ENCODE measurements around the gene SLC38A5.
"Not testable (repeated sequence)": the region's sequence is repeated elsewhere in the genome, so short reads cannot be mapped to it uniquely, and the experiment has no call there.

Gene SLC38A5

GRCh38 chrX:48430166-48430565, 39.9 kb downstream of the SLC38A5 start:
- not testable (repeated sequence) for DNase-seq
- in situ Hi-C loops (cut with MboI; ENCODE audit: low pct_unique_long_range_greater_than_20kb, low sequenced_read_pairs), result loop anchor here (25.0 kb wide), 1 partner anchor 143 kb away; no protein-coding TSS in a partner anchor

- DNase-seq, result not testable (repeated sequence)
- in situ Hi-C loops (cut with MboI; ENCODE audit: low pct_unique_long_range_greater_than_20kb, low sequenced_read_pairs), result loop anchor here (25.0 kb wide), 1 partner anchor 142 kb away; no protein-coding TSS in a partner anchor
Measured at GRCh38 chrX:48429606-48430005, 40.5 kb downstream of the SLC38A5 start.

DNA sequence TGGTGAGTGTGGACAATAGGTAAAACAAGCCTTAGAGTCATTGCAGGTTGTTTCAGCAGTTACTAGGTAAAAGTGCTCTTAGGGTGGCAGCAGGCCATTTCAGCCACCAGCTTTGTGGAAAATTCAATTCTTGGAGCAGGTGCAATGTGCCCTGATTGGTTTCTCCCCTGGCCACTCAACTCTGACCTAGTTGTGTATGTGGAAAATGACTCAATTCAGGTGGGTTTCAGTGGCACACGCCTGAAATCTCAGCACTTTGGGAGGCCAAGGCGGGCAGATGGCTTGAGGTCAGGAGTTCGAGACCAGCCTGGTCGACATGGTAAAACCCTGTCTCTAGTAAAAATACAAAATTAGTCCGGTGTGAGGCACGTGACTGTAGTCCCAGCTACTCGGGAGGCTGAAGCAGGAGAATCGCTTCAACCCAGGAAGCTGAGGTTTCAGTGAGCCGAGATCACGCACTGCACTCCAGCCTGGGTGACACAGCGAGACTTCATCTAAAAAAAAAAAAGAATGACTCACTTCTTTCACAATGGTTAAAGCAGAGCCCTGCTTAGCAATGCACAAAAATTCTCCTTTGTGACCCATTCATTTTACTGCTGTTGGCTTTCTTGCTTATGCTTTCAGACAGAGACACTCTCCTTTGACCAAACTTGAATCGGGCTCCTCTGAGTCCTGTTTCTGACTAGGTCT, 42.9 kb downstream of the SLC38A5 start:
- in situ Hi-C loops (cut with MboI; ENCODE audit: low pct_unique_long_range_greater_than_20kb, low sequenced_read_pairs), result loop anchor here (25.0 kb wide), 1 partner anchor 140 kb away; no protein-coding TSS in a partner anchor

DNA sequence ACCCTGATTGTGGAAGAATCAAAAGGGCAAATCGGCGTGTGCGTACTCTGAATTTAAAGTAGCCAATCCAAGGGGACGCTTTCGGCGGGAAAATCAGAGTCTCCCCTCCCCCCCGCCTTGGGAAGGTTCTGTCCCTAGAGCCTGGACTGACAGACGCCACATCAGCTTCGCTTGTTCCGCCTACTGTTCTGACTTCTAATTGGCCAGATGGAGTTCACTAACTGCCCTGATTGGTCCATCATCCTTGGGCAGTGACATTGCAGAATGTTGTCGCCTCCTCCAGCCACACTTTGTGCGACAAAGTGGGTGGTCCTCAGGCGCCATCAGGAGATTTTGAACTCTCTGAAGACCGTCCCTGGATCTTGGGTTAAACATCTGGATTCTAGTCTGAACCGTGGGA, 58.2 kb downstream of the SLC38A5 start, which contains the start of gene SSX4B:
Gene SSX4B, minus strand, starts transcription at position 101 of the 400 bp plus-strand sequence. CDS start 588 bp downstream, outside the sequence.
- in situ Hi-C loops (cut with MboI; ENCODE audit: low pct_unique_long_range_greater_than_20kb, low sequenced_read_pairs); DNase-seq: not testable (repeated sequence)

More for the DNA sequence above, 42.9 kb downstream of the SLC38A5 start:
- DNase-seq, result not testable (repeated sequence)
